TTC549 (cell line): ENCODE measurements around the gene RALB.
"Not testable (repeated sequence)": the region's sequence is repeated elsewhere in the genome, so short reads cannot be mapped to it uniquely, and the experiment has no call there.

ENCODE experiments used
- FAIRE-seq: peaks from 2 replicates; lab custom pipeline; 2012; peaks lifted over from hg19 to GRCh38; lab: Jason Lieb, UNC

RALB gene

GRCh38 chr2:120224735-120225548 lies 27.7 kb upstream of the RALB start:
- no peak for FAIRE-seq

GRCh38 chr2:120225549-120226065 lies 27.0 kb upstream of the RALB start:
- no peak for FAIRE-seq

GRCh38 chr2:120226316-120226715 lies 26.3 kb upstream of the RALB start:
- FAIRE-seq, result no peak

- FAIRE-seq, result no peak
These were observed 25.3 kb upstream of the RALB start for GRCh38 chr2:120227111-120227991.

- FAIRE-seq, result no peak
These were observed 24.1 kb upstream of the RALB start for GRCh38 chr2:120228503-120228902.

- no peak for FAIRE-seq
These were observed 23.3 kb upstream of the RALB start for GRCh38 chr2:120229341-120229740.

GRCh38 chr2:120230515-120231471 lies 21.9 kb upstream of the RALB start:
- FAIRE-seq, result no peak

GRCh38 chr2:120231564-120231973 lies 21.1 kb upstream of the RALB start:
- FAIRE-seq, result no peak

- FAIRE-seq, result no peak
These were observed 20.5 kb upstream of the RALB start for GRCh38 chr2:120231974-120232635.

- no peak for FAIRE-seq
These were observed 19.4 kb upstream of the RALB start for GRCh38 chr2:120233292-120233691.

GRCh38 chr2:120235158-120235557 lies 17.5 kb upstream of the RALB start:
- not testable (repeated sequence) for FAIRE-seq

- FAIRE-seq, result no peak
These were observed 17.0 kb upstream of the RALB start for GRCh38 chr2:120235681-120236080.

GRCh38 chr2:120236316-120236715 lies 16.3 kb upstream of the RALB start:
- no peak for FAIRE-seq

GRCh38 chr2:120236791-120237190 lies 15.9 kb upstream of the RALB start:
- FAIRE-seq, result no peak

- FAIRE-seq, result no peak
These were observed 15.2 kb upstream of the RALB start for GRCh38 chr2:120237491-120237902.

- no peak for FAIRE-seq
These were observed 13.7 kb upstream of the RALB start for GRCh38 chr2:120238728-120239487.

GRCh38 chr2:120239488-120240287 lies 13.0 kb upstream of the RALB start:
- no peak for FAIRE-seq

- no peak for FAIRE-seq
These were observed 11.7 kb upstream of the RALB start for GRCh38 chr2:120240901-120241429.

GRCh38 chr2:120241684-120242083 lies 11.0 kb upstream of the RALB start:
- FAIRE-seq, result no peak
